Heart left ventricle (tissue), 16 donors: ENCODE results near the gene TACC3. TPM values are rescaled to one million over a fixed set of nuclear protein-coding genes. Genes with fewer than 3 reads are reported as not detected.

Experiments used
- ATAC-seq, 4 donors: fragments of 200-7000 bp; cut with Tn5 transposase; one replicate each; pipeline ENCODE4 v1.9.1; 2020 to 2022; ENCODE audit warnings: moderate library complexity in 4 of 4, mild to moderate bottlenecking in 3 of 4, moderate number of reproducible peaks in 1 of 4
- DNase-seq, 5 donors: peaks; one replicate each; pipeline ENCODE4 v3.0.0-alpha.2; 2020
- H3K27ac ChIP-seq, 12 donors: fragments of 200-600 bp; sonication (generic) in 4 of 12; one replicate each; pipeline versions ENCODE4 v1.5.0 to v1.8.0; 2016 to 2022; ENCODE audit warnings: mild to moderate bottlenecking in 2 of 12
- H3K27me3 ChIP-seq, 9 donors: fragments of 200-600 bp; sonication (generic) in 2 of 9; one replicate each; pipeline versions ENCODE4 v1.5.1 to v1.8.0; 2016 to 2022; ENCODE audit warnings: mild to moderate bottlenecking in 3 of 9
- H3K36me3 ChIP-seq, 9 donors: fragments of 200-600 bp; sonication (generic) in 2 of 9; one replicate each; pipeline versions ENCODE4 v1.5.0 to v1.8.0; 2018 to 2022; ENCODE audit warnings: mild to moderate bottlenecking in 2 of 9
- H3K4me1 ChIP-seq, 12 donors: fragments of 200-600 bp; sonication (generic) in 4 of 12; one replicate each; pipeline versions ENCODE4 v1.5.0 to v1.8.0; 2016 to 2022; ENCODE audit warnings: mild to moderate bottlenecking in 3 of 12
- H3K4me3 ChIP-seq, 12 donors: fragments of 200-600 bp; sonication (generic) in 4 of 12; one replicate each; pipeline versions ENCODE4 v1.5.0 to v1.8.0; 2017 to 2022; ENCODE audit warnings: mild to moderate bottlenecking in 9 of 12, moderate library complexity in 4 of 12
- H3K9me3 ChIP-seq, 12 donors: fragments of 200-600 bp; sonication (generic) in 4 of 12; one replicate each; pipeline versions ENCODE4 v1.5.0 to v1.8.0; 2016 to 2022; ENCODE audit warnings: mild to moderate bottlenecking in 1 of 12
- POLR2A ChIP-seq, 2 donors: fragments of 450-650 bp; IDR thresholded peaks; one replicate each; pipeline ENCODE4 v1.6.1; 2017; ENCODE audit warnings: antibody characterized with exemption in 2 of 2, mild to moderate bottlenecking in 2 of 2, moderate library complexity in 2 of 2
- WGBS, 4 donors: extraction: QIAGEN DNeasy Blood & Tissue Kit in 2 of 4; methylation state at CpG; one replicate each; pipeline versions ENCODE4 v1.1.5 to v1.1.7; 2013 to 2018; 5-methylcytosine and 5-hydroxymethylcytosine counted together
- intact Hi-C, 10 donors: fragments of 100-400 bp; cut with DNase I; formaldehyde crosslinking; loops; one replicate each; pipeline versions ENCODE4 v1.11.1 to v1.14.2; 2022
- polyA plus RNA-seq, 2 donors: library from polyadenylated mRNA; stranded (reverse); fragments of 200-250 nt; gene quantifications; one replicate each; pipeline ENCODE4 v1.2.3, GENCODE V29; 2013
- total RNA-seq, 9 donors: library from RNA; depleted of rRNA in 2 of 9; stranded (reverse); fragments of >200 nt in 2 of 9; fragmentation: NEBNext Ultra II Directional in 3 of 9; extraction: Animal tissue kit (Norgen Biotek cat#: 25700) in 3 of 9; gene quantifications; one replicate each; pipeline versions ENCODE4 v1.1.0 to v1.2.4, GENCODE V29; 2016 to 2023
- TF ChIP-seq, protein P1 (sequence below), 12 donors: fragments of 200-600 bp; sonication (generic) in 4 of 12; IDR thresholded peaks; one replicate each; pipeline versions ENCODE4 v1.5.0 to v1.8.0; 2018 to 2022; ENCODE audit warnings: antibody characterized with exemption in 12 of 12, mild to moderate bottlenecking in 5 of 12
- donor health status: ischemic (EF 13 %, LVEDD 7.1; RV severe dilation, severe dysfunction).
- donor health status: healthy with polysubstance abuse.
- donor health status: DM: no; HTN: yes; CAD: no.
- donor health status: DM: no; HTN: no; CAD: no.
- donor health status: ischemic (EF 25% LVEDD 6.9; RV normal size, moderate dysfunction).
- donor health status: ischemic (EF 25% LVEDD 5.7; RV mildly dilated, moderate dysfunction).
- donor health status: healthy.
- donor health status: DM: yes; HTN: yes; CAD: no.
- donor health status: ischemic (EF 35%, LVEDD 5.7; RV mildly dilated, moderate dysfunction).
- donor health status: nonischemic (EF 11% LVEDD 7.7; RV severe dilation, severe dysfunction).
- donor health status: DM: yes; HTN: yes; CAD: no.
- donor health status: PGD.
- donor health status: ischemic (EF 29% LVEDD 5.4; RV normal size, mild dysfunction).
- donor health status: nonischemic (EF 23%, LVEDD 6.1; RV moderate dilation, normal function).

TACC3 gene
- total and polyA plus RNA-seq, 11 donors, result 2.9 to 19.1 (median 6.1) TPM

- Histone ChIP-seq H3K4me3 (no peak overlapping the region), H3K36me3 (peaks cover 0 to 71% (median 63%) of the 10 kb centered on the region in 9 donors), H3K4me1 (peaks cover 0 to 18% (median 0%) of the 10 kb centered on the region in 12 donors), H3K27me3 (no peaks in the 10 kb centered on the region), H3K27ac (no peak overlapping the region), H3K9me3 (no peaks in the 10 kb centered on the region)
- 87 to 95% (median 90%) methylated on average over 1 of the region's 1 CpG for WGBS, 4 donors
- intact Hi-C loops, result no loop called here
- DNase-seq, result no peak
- TF ChIP-seq, protein P1, sequence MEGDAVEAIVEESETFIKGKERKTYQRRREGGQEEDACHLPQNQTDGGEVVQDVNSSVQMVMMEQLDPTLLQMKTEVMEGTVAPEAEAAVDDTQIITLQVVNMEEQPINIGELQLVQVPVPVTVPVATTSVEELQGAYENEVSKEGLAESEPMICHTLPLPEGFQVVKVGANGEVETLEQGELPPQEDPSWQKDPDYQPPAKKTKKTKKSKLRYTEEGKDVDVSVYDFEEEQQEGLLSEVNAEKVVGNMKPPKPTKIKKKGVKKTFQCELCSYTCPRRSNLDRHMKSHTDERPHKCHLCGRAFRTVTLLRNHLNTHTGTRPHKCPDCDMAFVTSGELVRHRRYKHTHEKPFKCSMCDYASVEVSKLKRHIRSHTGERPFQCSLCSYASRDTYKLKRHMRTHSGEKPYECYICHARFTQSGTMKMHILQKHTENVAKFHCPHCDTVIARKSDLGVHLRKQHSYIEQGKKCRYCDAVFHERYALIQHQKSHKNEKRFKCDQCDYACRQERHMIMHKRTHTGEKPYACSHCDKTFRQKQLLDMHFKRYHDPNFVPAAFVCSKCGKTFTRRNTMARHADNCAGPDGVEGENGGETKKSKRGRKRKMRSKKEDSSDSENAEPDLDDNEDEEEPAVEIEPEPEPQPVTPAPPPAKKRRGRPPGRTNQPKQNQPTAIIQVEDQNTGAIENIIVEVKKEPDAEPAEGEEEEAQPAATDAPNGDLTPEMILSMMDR (IDR thresholded peaks at IDR 0.05), result no peak
- TF ChIP-seq POLR2A (IDR thresholded peaks at IDR 0.05), result no peak
- ATAC-seq, result no peak
Measured at GRCh38 chr4:1703867-1704266, 17.5 kb upstream of the TACC3 start.

DNA sequence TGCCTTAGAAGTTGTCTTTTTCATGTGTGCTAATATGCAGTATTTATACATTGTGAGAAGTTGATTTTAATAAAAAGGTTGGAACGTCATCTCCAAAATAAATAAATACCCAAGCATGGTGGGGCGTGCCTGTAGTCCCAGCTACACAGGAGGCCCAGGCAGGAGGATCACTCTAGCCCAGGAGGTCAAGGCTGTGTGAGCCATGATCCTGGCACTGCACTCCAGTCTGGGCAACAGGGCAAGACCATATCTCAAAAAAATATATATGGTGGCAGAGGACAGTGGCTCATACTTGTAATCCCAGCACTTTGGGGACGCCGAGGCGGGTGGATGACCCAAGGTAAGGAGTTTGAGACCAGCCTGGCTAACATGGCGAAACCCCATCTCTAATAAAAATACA is 15.6 kb upstream of the TACC3 start:
- Histone ChIP-seq H3K27ac (no peak overlapping the region), H3K36me3 (peaks cover 0 to 60% (median 46%) of the 10 kb centered on the region in 9 donors), H3K4me1 (peaks cover 0 to 30% (median 7%) of the 10 kb centered on the region in 12 donors), H3K9me3 (no peaks in the 10 kb centered on the region), H3K27me3 (no peaks in the 10 kb centered on the region), H3K4me3 (no peak overlapping the region)
- no peak for TF ChIP-seq POLR2A (IDR thresholded peaks at IDR 0.05)
- TF ChIP-seq, protein P1 (IDR thresholded peaks at IDR 0.05), result no peak
- intact Hi-C loops, result no loop called here
- DNase-seq (no peak), ATAC-seq (no peak)
- WGBS, 4 donors, result 94 to 99% (median 96%) methylated on average over 6 of the region's 6 CpGs

DNA sequence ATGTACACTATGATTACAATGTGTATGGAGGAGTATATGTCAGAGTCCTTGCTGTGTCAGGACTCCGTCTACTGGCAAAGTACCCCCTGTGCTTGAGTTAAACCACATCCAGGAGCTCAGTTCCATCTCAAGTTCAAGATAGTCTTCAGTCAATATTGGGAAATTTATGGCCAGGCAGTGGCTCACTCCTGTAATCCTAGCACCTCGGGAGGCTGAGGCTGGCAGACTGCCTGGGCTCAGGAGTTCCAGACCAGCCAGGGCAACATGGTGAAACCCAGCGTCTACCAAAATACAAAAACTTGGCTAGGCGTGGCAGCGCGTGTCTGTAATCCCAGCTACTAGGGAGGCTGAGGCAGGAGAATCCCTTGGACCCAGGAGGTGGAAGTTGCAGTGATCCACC is 15.0 kb upstream of the TACC3 start:
- Histone ChIP-seq H3K27ac (no peak overlapping the region), H3K36me3 (peaks cover 0 to 55% (median 40%) of the 10 kb centered on the region in 9 donors), H3K9me3 (no peaks in the 10 kb centered on the region), H3K4me1 (peaks cover 0 to 37% (median 13%) of the 10 kb centered on the region in 12 donors), H3K4me3 (no peak overlapping the region), H3K27me3 (no peaks in the 10 kb centered on the region)
- DNase-seq (no peak), ATAC-seq (no peak)
- TF ChIP-seq, protein P1 (IDR thresholded peaks at IDR 0.05), result no peak
- no peak for TF ChIP-seq POLR2A (IDR thresholded peaks at IDR 0.05)
- intact Hi-C loops, result no loop called here
- 90 to 94% (median 93%) methylated on average over 6 of the region's 6 CpGs for WGBS, 4 donors

- H3K4me3 ChIP-seq, result no peak overlapping the region
- no peak overlapping the region for H3K27ac ChIP-seq
- 14 to 43% (median 33%) methylated on average over 1 of the region's 1 CpG for WGBS, 4 donors
- H3K4me1 ChIP-seq, result peaks cover 0 to 33% (median 22%) of the 10 kb centered on the region in 12 donors
- DNase-seq, result no peak
- no peak for ATAC-seq
- no peaks in the 10 kb centered on the region for H3K9me3 ChIP-seq
- intact Hi-C loops, result no loop called here
- H3K27me3 ChIP-seq, result no peaks in the 10 kb centered on the region
- H3K36me3 ChIP-seq, result peaks cover 0 to 32% (median 19%) of the 10 kb centered on the region in 9 donors
- no peak for TF ChIP-seq POLR2A (IDR thresholded peaks at IDR 0.05)
- TF ChIP-seq, protein P1 (IDR thresholded peaks at IDR 0.05), result no peak
Measured at GRCh38 chr4:1708581-1708980, 12.7 kb upstream of the TACC3 start.
